ENCODE data around the gene RPL35. TPM values are rescaled to one million over a fixed set of nuclear protein-coding genes. Genes with fewer than 3 reads are reported as not detected.
"Not testable (repeated sequence)": the region's sequence is repeated elsewhere in the genome, so short reads cannot be mapped to it uniquely, and the experiment has no call there.

Gene RPL35
- total and polyA plus RNA-seq, 12 donors, result 598 to 3,743 (median 714) TPM

DNA sequence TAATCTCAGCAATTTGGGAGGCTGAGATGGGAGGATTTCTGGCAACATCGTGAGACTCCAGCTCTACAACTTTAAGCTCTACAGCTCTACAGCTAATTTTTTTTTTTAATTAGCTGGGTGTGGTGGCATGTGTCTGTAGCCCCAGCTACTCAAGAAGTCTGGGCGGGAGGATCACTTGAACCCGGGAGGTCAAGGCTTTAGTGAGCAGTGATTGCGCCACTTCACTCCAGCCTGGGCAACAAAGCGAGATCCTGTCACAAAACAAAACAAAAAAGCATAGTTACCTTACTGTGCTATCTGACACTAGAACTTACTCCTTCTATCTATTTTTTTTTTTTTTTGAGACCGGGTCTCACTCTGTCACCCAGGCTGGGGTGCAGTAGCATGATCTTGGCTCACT is 14.8 kb downstream of the RPL35 start:
- intact Hi-C loops (cut with DNase I), result no loop called here
- no peak overlapping the region for H3K27ac ChIP-seq
- ATAC-seq, result no peak
- no peak for DNase-seq
- H3K4me1 ChIP-seq, result peaks cover 4 to 25% (median 13%) of the 10 kb centered on the region in 9 donors
- no peaks in the 10 kb centered on the region for H3K36me3 ChIP-seq
- H3K4me3 ChIP-seq, result no peak overlapping the region
- WGBS, 2 donors, result 85 to 95% methylated on average over 6 of the region's 6 CpGs
- no peaks in the 10 kb centered on the region for H3K9me3 ChIP-seq
- TF ChIP-seq, protein P1, sequence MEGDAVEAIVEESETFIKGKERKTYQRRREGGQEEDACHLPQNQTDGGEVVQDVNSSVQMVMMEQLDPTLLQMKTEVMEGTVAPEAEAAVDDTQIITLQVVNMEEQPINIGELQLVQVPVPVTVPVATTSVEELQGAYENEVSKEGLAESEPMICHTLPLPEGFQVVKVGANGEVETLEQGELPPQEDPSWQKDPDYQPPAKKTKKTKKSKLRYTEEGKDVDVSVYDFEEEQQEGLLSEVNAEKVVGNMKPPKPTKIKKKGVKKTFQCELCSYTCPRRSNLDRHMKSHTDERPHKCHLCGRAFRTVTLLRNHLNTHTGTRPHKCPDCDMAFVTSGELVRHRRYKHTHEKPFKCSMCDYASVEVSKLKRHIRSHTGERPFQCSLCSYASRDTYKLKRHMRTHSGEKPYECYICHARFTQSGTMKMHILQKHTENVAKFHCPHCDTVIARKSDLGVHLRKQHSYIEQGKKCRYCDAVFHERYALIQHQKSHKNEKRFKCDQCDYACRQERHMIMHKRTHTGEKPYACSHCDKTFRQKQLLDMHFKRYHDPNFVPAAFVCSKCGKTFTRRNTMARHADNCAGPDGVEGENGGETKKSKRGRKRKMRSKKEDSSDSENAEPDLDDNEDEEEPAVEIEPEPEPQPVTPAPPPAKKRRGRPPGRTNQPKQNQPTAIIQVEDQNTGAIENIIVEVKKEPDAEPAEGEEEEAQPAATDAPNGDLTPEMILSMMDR (IDR thresholded peaks at IDR 0.05), result no peak
- H3K27me3 ChIP-seq, result no peaks in the 10 kb centered on the region

DNA sequence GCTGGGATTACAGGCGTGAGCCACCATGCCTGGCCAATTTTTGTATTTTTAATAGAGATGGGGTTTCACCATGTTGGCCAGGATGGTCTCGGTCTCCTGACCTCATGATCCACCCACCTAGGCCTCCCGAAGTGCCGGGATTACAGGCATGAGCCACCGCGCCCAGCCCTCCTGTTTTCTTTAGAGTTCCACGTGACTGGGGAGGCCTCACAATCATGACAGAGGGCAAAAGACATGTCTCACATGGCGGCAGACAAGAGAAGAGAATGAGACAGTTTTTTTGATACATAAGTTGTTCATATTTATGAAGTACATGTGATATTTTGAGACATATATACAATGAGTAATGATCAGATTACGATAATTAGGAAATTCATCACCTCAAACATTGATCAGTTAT is 15.3 kb downstream of the RPL35 start:
- 95% methylated on average over 9 of the region's 9 CpGs for WGBS, 2 donors
- H3K9me3 ChIP-seq; H3K36me3 ChIP-seq; ATAC-seq; H3K27ac ChIP-seq; DNase-seq; intact Hi-C loops (cut with DNase I); H3K27me3 ChIP-seq; H3K4me3 ChIP-seq: not testable (repeated sequence)
- peaks cover 0 to 22% (median 11%) of the 10 kb centered on the region in 9 donors for H3K4me1 ChIP-seq

DNA sequence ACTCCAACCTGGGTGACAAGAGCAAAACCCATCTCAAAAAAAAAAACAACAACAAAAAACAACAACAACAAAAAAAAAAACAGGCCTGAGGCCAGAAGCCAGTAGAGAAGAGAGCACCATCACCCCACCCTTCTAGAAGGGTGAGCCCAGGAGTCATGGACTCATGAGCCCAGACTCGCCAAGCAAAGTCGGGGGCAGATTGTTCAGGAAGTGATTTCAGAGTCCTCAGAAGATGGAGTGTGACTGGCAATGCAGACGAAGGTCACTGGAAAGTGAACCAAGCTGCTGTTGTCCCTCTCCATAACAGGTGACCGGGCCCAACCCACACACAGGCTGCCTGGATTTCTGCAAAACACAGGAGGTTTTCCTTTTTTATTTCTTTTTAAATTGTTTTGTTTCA is 17.5 kb downstream of the RPL35 start:
- TF ChIP-seq, protein P1 (IDR thresholded peaks at IDR 0.05), result no peak
- Histone ChIP-seq H3K4me3 (no peak overlapping the region), H3K27ac (no peak overlapping the region), H3K27me3 (no peaks in the 10 kb centered on the region), H3K4me1 (peaks cover 0 to 19% (median 7%) of the 10 kb centered on the region in 9 donors), H3K36me3 (no peaks in the 10 kb centered on the region), H3K9me3 (no peaks in the 10 kb centered on the region)
- no peak for DNase-seq
- 64 to 66% methylated on average over 4 of the region's 4 CpGs for WGBS, 2 donors
- ATAC-seq, result no peak
- intact Hi-C loops (cut with DNase I), result loop anchor here in 1 of 10 donors (5.0 kb wide), 1 partner anchor 62 kb away; no protein-coding TSS in a partner anchor

DNA sequence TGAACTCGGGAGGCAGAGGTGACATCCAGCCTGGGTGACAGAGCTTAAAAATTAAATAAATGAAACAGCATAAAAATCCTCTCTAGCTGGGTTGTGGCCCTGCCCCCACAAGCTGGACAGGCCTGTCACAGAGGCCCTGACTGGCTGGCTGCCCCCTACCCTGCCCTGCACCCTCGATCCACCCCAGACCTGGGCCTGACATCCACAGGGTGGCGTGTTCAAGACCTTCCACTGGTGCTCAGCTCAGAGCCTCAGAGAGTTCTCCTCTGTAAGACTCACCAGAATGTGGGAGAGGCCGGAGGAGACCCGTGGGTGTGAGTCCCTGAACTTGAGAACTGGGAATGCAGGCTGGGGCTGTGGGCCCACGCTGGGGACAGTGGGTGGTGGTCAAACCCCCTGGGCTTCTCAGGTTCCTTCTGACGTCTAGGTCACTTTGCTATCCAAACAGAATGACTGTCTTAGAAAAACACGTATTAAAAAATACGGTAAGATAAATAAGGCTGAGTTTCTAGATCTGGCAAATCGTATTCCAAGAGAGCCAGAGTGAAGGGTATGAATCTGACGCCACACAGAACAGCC is 18.2 kb downstream of the RPL35 start:
- no peak overlapping the region for H3K27ac ChIP-seq
- H3K27me3 ChIP-seq, result peaks cover 0 to 4% (median 0%) of the 10 kb centered on the region in 7 donors
- intact Hi-C loops (cut with DNase I), result loop anchor here in 1 of 10 donors (5.0 kb wide), 1 partner anchor 61 kb away; no protein-coding TSS in a partner anchor
- DNase-seq (no peak), ATAC-seq (no peak)
- H3K4me3 ChIP-seq, result no peak overlapping the region
- TF ChIP-seq, protein P1 (IDR thresholded peaks at IDR 0.05), result no peak
- H3K9me3 ChIP-seq, result no peaks in the 10 kb centered on the region
- H3K36me3 ChIP-seq, result no peaks in the 10 kb centered on the region
- WGBS, 2 donors, result 85 to 87% methylated on average over 11 of the region's 11 CpGs
- H3K4me1 ChIP-seq, result peaks cover 0 to 19% (median 7%) of the 10 kb centered on the region in 9 donors

Measured in heart right ventricle (tissue), 16 donors.